HG02938 (cell line): ENCODE data around the gene B3GNT5.

Source experiments
- ATAC-seq: cut with Tn5 transposase; IDR thresholded peaks from one replicate; pipeline ENCODE4 v1.9.1; 2021; ENCODE audit warnings: mild to moderate bottlenecking, moderate library complexity; ENCODE audit not compliant: unreplicated experiment

B3GNT5 gene, protein sequence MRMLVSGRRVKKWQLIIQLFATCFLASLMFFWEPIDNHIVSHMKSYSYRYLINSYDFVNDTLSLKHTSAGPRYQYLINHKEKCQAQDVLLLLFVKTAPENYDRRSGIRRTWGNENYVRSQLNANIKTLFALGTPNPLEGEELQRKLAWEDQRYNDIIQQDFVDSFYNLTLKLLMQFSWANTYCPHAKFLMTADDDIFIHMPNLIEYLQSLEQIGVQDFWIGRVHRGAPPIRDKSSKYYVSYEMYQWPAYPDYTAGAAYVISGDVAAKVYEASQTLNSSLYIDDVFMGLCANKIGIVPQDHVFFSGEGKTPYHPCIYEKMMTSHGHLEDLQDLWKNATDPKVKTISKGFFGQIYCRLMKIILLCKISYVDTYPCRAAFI

DNA sequence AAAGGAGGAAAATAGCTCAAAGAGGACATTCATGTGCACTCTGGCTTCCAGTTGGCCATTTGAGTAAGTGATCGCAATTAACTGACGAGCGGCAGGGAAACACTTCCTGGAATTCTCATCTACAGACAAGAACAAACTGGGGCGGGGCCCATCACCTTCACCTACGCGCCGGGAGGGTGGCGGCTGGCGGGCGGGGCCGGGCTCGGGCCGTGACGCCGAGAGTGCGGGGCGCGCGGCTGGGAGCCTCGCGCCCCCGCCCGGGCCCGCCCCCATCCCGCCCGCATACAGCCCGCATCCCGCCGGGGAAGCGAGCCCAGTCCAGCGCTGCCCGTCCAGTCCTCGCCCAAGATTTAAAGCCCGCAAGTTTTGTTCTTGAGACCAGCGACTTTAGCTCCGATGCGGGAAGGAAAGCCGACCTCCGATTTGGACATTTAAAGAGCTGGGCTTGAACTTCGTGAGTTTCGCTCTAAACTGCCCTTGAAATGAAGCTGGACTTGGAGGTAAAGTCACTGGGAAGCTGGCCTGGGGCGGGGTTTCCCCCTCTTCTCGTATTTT lies at the start of gene B3GNT5:
B3GNT5 (plus strand) TSS at position 281 of the 555 bp plus-strand sequence. CDS start 16,546 bp downstream, outside the sequence.
- no peak for ATAC-seq

GRCh38 chr3:183203670-183204069 lies 49.4 kb upstream of the B3GNT5 start:
- ATAC-seq, result no peak

GRCh38 chr3:183208260-183208659 lies 44.8 kb upstream of the B3GNT5 start:
- no peak for ATAC-seq

- ATAC-seq, result no peak
Observed at GRCh38 chr3:183208800-183209199, 44.3 kb upstream of the B3GNT5 start.

GRCh38 chr3:183210341-183210740 lies 42.7 kb upstream of the B3GNT5 start:
- ATAC-seq, result no peak

GRCh38 chr3:183210862-183211341 lies 42.2 kb upstream of the B3GNT5 start:
- ATAC-seq, result no peak

DNA sequence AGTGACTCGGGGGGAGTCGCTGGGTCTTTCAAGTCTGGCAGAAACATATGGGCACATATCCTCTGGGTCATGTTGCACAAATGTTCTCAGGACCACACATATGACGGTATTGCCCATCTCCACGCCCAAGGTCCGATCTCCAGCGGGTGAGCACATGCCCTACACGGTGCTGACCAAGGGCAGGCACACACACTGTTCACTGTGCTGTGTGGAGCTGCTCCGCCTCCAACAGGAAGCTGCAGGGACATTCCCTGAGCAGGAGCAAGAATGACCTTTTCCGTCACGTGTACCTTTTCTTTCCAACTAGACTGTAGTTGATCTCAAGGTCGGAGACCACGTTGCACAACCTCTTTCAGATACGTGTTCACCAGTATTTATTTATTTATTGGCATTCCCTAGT lies 41.7 kb upstream of the B3GNT5 start:
- no peak for ATAC-seq

GRCh38 chr3:183212096-183212495 lies 41.0 kb upstream of the B3GNT5 start:
- no peak for ATAC-seq

DNA sequence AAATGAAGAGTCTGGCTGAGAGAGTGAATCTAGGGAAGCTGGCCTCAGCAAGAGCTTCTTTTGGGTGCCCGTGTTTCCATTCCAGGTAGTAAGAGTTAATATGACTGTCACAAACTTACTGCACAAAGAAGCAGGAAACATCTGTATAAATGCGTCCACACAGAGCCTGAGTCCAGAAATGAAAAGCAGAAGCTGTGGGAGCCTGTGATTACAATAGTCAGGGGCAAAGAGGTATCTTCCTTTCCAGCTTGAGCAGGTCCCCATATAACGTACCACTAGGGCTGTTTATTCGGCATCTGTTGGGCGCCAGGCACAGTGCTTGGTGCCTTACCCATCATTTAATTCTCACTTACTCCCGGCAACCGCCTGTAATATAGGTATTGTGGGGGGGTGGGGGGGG lies 40.5 kb upstream of the B3GNT5 start:
- no peak for ATAC-seq

GRCh38 chr3:183213415-183214276 lies 39.4 kb upstream of the B3GNT5 start:
- ATAC-seq, result no peak

DNA sequence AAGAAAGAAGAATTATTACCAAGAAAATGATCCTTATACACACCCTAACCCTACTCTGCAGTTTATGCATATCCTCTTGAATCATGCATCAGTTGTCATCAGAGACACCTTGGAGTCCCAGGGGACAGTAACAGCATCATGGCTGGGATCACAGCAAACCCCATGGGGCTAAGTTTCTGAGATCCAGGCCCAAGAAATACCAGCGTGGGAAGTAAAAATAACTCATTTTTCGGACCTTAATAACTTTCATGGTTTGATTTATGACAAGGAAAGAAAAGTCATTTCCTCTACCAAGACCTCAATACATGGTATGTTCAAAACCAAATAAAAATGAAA lies 38.8 kb upstream of the B3GNT5 start:
- ATAC-seq, result no peak

- ATAC-seq, result no peak
Observed at GRCh38 chr3:183215591-183216202, 37.4 kb upstream of the B3GNT5 start.

DNA sequence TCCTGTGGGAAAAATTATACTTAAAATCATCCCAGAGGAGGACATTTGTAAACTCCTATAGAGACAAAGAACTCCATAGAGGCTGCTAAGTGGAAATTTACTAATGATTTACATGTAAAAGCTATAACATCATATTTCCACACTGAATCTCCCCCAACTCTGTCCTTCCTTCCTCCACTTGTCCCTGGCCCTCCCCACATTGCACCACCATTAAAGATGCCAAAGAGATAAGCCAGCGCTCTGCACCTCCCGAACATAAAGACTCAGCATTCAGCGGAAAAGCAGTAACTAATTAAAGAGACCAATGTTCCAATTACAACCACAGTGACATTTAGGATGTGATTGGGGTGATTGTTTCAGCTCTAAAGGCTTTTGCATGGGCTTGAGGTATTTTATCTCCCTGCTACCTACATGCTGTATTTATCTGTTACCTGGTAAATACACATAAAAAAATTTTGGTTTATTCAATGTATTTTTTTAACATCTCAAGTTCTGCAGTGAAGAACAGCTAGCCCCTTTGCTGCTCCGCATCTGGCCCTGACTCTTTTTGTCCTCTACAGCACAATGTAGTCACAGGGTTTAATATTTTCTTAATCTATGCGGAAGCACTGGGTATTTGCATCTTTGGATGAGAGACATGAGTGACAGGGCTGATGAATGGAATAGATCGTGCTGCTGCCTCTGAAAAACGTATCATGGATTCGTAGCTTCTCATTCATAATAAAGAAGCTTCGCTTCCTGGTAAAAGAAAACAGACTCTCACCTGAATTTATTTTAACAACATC lies 35.3 kb upstream of the B3GNT5 start:
- no peak for ATAC-seq

GRCh38 chr3:183218826-183219225 lies 34.2 kb upstream of the B3GNT5 start:
- ATAC-seq, result no peak

DNA sequence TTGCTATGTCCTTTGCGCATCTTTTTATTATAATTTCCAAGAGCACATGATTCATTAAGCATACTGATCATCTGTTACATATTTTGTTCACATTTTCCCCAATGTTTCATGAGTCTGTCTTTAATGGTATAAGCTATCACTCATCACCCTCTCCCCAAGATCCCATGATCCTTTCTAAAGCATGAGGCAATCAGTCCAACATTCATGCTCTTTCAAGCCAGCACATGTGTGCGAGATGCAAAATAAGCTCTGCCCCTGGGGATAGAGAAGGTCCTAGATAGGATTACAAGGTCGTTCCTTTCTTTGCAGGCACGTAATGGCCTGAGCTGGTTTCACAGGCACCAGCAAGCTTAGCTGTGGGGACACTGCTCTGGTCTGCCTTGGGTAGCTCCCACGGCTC lies 32.2 kb upstream of the B3GNT5 start:
- no peak for ATAC-seq

- ATAC-seq, result no peak
Observed at GRCh38 chr3:183222631-183223235, 30.3 kb upstream of the B3GNT5 start.

- ATAC-seq, result no peak
Observed at GRCh38 chr3:183224180-183224970, 28.7 kb upstream of the B3GNT5 start.

GRCh38 chr3:183226333-183226890 lies 26.6 kb upstream of the B3GNT5 start:
- no peak for ATAC-seq

DNA sequence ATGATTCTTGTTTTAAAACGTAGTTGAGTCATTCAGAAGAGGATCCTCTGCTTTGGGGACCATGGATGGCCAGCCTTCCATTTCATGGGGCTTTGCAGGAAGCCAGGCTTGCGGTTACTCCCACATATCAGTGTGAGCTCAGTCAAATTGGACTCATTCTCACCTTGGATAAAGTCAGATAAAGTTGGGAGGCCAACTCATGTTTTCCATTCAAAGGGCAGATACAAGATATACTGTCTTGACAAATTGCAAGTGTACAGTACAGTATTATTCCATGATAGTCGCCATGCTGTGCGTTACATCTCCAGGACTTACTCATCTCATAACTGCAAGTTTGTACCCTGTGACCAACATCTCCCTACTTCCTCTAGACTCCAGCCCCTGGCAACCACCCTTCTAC lies 25.5 kb upstream of the B3GNT5 start:
- no peak for ATAC-seq
